Astrocyte of the spinal cord (primary cell): Measurements from ENCODE around the gene PGAM1.

Experiments used
- DNase-seq: peaks from one replicate; pipeline ENCODE4 v3.0.0; 2011; ENCODE audit warnings: low read depth, low spot score
- H3K4me3 ChIP-seq: 2 replicates; pipeline ENCODE4 v1.5.1; 2011; ENCODE audit warnings: low read depth, mild to moderate bottlenecking, low read length, moderate library complexity
- in situ Hi-C: cut with HindIII; loops from 2 replicates; pipeline ENCODE4 v1.10.0; 2017; ENCODE audit warnings: low sequenced_read_pairs
- TF ChIP-seq, protein P1 (sequence below): IDR thresholded peaks from 2 replicates; pipeline ENCODE4 v1.5.1; 2012; ENCODE audit warnings: low read depth, mild to moderate bottlenecking, low read length, inconsistent platforms

The PGAM1 gene

DNA sequence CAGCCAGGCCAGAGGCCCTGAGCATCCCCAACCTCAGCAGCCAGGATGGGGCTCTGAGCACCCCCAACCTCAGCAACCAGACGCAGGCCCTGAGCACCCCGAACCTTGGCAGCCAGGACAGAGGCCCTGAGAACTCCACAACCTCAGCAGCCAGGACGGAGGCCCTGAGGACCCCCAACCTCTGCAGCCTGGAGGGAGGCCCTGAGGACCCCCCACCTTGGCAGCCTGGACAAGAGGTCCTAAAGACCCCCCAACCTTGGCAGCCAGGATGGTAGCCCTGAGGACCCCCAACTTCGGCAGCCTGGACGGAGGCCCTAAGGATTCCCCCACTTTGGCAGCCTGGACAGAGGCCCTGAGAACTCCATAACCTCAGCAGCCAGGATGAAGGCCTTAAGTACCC, 41.8 kb upstream of the PGAM1 start:
- in situ Hi-C loops = no loop called here
- no peak for DNase-seq
- no peak overlapping the region for H3K4me3 ChIP-seq
- TF ChIP-seq, protein P1, sequence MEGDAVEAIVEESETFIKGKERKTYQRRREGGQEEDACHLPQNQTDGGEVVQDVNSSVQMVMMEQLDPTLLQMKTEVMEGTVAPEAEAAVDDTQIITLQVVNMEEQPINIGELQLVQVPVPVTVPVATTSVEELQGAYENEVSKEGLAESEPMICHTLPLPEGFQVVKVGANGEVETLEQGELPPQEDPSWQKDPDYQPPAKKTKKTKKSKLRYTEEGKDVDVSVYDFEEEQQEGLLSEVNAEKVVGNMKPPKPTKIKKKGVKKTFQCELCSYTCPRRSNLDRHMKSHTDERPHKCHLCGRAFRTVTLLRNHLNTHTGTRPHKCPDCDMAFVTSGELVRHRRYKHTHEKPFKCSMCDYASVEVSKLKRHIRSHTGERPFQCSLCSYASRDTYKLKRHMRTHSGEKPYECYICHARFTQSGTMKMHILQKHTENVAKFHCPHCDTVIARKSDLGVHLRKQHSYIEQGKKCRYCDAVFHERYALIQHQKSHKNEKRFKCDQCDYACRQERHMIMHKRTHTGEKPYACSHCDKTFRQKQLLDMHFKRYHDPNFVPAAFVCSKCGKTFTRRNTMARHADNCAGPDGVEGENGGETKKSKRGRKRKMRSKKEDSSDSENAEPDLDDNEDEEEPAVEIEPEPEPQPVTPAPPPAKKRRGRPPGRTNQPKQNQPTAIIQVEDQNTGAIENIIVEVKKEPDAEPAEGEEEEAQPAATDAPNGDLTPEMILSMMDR = no peak

DNA sequence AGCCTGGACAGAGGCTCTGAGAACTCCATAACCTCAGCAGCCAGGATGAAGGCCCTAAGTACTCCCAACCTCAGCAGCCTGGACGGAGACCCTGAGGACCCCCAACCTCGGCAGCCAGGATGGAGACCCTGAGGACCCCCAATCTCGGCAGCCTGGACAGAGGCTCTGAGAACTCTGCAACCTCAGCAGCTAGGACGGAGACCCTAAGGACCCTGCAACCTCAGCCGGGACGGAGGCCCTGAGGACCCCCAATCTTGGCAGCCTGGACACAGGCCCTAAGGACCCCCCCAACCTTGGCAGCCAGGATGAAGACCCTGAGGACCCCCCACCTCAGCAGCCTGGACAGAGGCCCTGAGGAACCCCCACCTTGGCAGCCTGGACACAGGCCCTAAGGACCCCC, 41.4 kb upstream of the PGAM1 start:
- in situ Hi-C loops = no loop called here
- DNase-seq = no peak
- TF ChIP-seq, protein P1 = no peak
- no peak overlapping the region for H3K4me3 ChIP-seq

DNA sequence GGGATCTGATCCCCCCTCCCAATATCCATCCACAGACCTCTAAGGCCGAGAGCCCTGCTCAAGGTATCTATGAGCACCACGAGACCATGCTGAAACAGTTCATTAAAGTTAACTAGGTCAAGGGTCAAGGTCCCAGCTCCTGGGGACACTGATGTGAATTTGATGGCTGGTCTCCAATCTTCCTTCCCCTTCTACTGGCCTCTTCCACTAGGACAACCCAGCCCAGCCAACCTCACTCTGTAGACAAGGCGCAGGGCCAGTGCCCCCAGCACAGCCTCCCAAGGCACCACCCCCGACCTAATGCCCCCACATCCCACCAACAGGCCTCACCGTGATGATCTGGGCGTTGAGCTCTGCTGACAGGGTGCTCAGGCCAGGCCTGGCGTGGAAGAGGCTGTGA, 40.4 kb upstream of the PGAM1 start:
- no peak for DNase-seq
- in situ Hi-C loops = no loop called here
- TF ChIP-seq, protein P1 = no peak
- H3K4me3 ChIP-seq = no peak overlapping the region

DNA sequence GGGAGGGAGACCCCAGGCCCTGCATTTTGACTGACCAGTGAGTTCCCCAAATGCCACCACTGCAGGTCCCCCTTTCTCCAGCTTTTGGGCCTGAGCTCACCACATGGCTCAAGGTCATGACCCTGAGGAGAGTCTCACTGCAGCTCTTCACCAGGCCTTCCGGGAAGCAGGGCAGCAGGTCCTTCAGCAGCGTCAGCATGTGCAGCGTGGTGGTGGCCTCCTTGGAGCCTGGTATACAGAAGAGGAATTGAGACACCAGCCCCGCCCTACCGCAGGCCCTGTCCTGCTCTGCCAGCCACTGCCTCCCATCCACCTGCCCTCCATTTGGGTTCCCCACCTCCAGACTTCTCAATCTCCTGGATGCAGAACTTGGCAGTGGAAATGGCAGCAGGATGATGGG, 37.8 kb upstream of the PGAM1 start:
- TF ChIP-seq, protein P1 = no peak
- in situ Hi-C loops = no loop called here
- no peak overlapping the region for H3K4me3 ChIP-seq
- no peak for DNase-seq

DNA sequence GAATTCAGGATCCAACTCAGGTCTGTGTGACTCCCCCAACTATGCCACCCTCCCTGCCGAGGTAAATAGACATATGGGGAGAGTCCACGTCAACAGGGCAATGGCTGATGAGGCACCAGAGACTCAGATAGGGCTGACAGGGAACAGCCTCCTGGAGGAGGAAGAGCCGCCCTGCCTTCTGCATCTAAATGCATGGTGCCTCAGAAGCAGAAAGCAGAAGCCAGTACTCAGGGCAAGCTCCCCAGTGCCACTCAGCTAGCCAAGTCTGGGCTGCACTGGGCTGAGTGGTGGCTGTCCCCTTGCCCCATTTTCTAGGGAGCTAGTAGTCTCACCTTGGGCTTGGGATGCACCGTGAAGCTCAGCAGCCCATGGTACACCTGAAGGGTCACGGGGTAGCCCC, 35.9 kb upstream of the PGAM1 start:
- in situ Hi-C loops = no loop called here
- TF ChIP-seq, protein P1 = no peak
- H3K4me3 ChIP-seq = no peak overlapping the region

DNA sequence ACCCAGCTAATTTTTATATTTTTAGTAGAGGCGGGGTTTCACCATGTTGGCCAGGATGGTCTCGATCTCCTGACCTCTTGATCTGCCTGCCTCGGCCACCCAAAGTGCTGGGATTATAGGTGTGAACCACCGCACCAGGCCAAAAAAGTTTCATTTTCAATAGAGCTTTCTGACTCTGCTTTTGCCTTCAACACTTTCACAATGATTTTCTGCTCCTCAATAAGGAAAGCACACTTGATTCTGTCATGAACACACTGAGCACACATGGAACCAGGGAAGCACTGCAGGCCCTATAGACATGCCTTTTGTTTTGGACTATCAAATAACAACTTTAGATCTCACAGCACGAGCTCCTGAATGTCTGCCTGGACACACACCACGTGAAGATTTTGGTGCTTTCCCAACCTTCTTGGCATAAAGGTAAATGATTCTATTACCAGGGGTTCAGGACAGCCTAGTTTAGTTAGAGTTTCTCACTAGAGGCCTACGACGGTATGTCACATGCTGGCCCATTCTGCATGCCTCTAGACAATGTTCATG, 32.9 kb upstream of the PGAM1 start:
- TF ChIP-seq, protein P1 = no peak
- DNase-seq = no peak
- no peak overlapping the region for H3K4me3 ChIP-seq
- in situ Hi-C loops = no loop called here

More for the DNA sequence above, 35.9 kb upstream of the PGAM1 start:
- no peak for DNase-seq

DNA sequence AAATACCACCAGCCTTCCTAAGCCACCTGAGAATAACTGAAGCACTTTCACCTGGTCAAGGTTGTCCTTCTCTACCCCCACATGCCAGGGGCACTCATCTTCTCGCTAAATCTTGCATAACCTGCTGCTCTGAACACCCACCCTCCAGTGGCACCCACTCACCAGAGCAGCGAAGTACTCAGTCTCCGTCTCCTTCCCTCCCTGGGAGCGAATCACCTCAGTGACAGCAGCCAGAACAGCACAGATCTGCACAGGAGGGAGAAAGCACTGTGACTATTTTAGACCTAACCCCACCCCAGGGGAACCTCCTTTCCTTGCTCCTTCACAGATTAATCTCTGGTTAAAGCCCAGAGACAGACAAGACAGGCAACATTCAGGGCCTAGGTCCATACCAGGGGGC, 29.9 kb upstream of the PGAM1 start:
- TF ChIP-seq, protein P1 = no peak
- in situ Hi-C loops = no loop called here
- DNase-seq = no peak
- H3K4me3 ChIP-seq = no peak overlapping the region
